Measurements from ENCODE around the gene PRDX3. TPM values are rescaled to one million over a fixed set of nuclear protein-coding genes. Genes with fewer than 3 reads are reported as not detected.

The PRDX3 gene
- total RNA-seq, 2 donors from 2014 or later: 123 to 167 TPM

GRCh38 chr10:119120875-119121274 lies 57.7 kb downstream of the PRDX3 start:
- no peaks in the 10 kb centered on the region for H3K9me3 ChIP-seq
- WGBS: 97% methylated on average over 2 of the region's 2 CpGs
- no peaks in the 10 kb centered on the region for H3K4me1 ChIP-seq (replicated peaks)
- intact Hi-C loops (cut with DNase I): no loop called here
- no peaks in the 10 kb centered on the region for H3K27me3 ChIP-seq (replicated peaks; ENCODE audit: insufficient read depth)
- H3K27ac ChIP-seq: no peak overlapping the region
- DNase-seq (ENCODE audit: low spot score): no peak
- H3K4me3 ChIP-seq: no peak overlapping the region
- no peaks in the 10 kb centered on the region for H3K36me3 ChIP-seq
- no peak for TF ChIP-seq CTCF (IDR thresholded peaks at IDR 0.05)
- TF ChIP-seq POLR2A (IDR thresholded peaks at IDR 0.05): no peak
- no peak for TF ChIP-seq POLR2AphosphoS5 (IDR thresholded peaks at IDR 0.05)

GRCh38 chr10:119120413-119120867 lies 58.2 kb downstream of the PRDX3 start:
- Histone ChIP-seq H3K4me3 (no peak overlapping the region), H3K27me3 (replicated peaks; ENCODE audit: insufficient read depth) (no peaks in the 10 kb centered on the region), H3K9me3 (no peaks in the 10 kb centered on the region), H3K27ac (no peak overlapping the region), H3K36me3 (no peaks in the 10 kb centered on the region), H3K4me1 (replicated peaks) (no peaks in the 10 kb centered on the region)
- intact Hi-C loops (cut with DNase I): no loop called here
- DNase-seq (ENCODE audit: low spot score): no peak
- no peak for TF ChIP-seq POLR2A (IDR thresholded peaks at IDR 0.05)
- 85% methylated on average over 4 of the region's 4 CpGs for WGBS

GRCh38 chr10:119119400-119119799 lies 59.2 kb downstream of the PRDX3 start:
- TF ChIP-seq POLR2AphosphoS5 (IDR thresholded peaks at IDR 0.05) (no peak), CTCF (IDR thresholded peaks at IDR 0.05) (no peak), POLR2A (IDR thresholded peaks at IDR 0.05) (no peak)
- no peaks in the 10 kb centered on the region for H3K9me3 ChIP-seq
- intact Hi-C loops (cut with DNase I): no loop called here
- H3K4me3 ChIP-seq: no peak overlapping the region
- 100% methylated on average over 1 of the region's 1 CpG for WGBS
- H3K4me1 ChIP-seq (replicated peaks): no peaks in the 10 kb centered on the region
- no peak overlapping the region for H3K27ac ChIP-seq
- H3K27me3 ChIP-seq (replicated peaks; ENCODE audit: insufficient read depth): no peaks in the 10 kb centered on the region
- no peak for DNase-seq (ENCODE audit: low spot score)
- H3K36me3 ChIP-seq: no peaks in the 10 kb centered on the region

GRCh38 chr10:119118231-119118630 lies 60.4 kb downstream of the PRDX3 start:
- no peaks in the 10 kb centered on the region for H3K4me1 ChIP-seq (replicated peaks)
- no peak overlapping the region for H3K4me3 ChIP-seq
- intact Hi-C loops (cut with DNase I): no loop called here
- no peak for DNase-seq (ENCODE audit: low spot score)
- H3K27ac ChIP-seq: no peak overlapping the region
- WGBS: 90% methylated on average over 5 of the region's 5 CpGs
- H3K36me3 ChIP-seq: no peaks in the 10 kb centered on the region
- TF ChIP-seq POLR2AphosphoS5 (IDR thresholded peaks at IDR 0.05): no peak
- no peaks in the 10 kb centered on the region for H3K9me3 ChIP-seq
- H3K27me3 ChIP-seq (replicated peaks; ENCODE audit: insufficient read depth): no peaks in the 10 kb centered on the region

Small RNAs within 50 kb of the gene (small RNA-seq; reads per million reads assigned to genes)
- gene RN7SL749P: 0 reads per million in 2 donors

Other genes with a start within 250 kb of the PRDX3 start
- 1 to 10 TPM; 4.3 to 5.9 TPM for gene NANOS1, start 149.1 kb downstream of the PRDX3 start, total RNA-seq
- 10 to 100 TPM; 77.1 to 88.0 TPM for gene EIF3A, start 98.0 kb downstream of the PRDX3 start, total RNA-seq
- 10 to 100 TPM; 31.2 to 42.4 TPM for gene DENND10, start 74.7 kb downstream of the PRDX3 start, total RNA-seq
- gene SFXN4, start 13.1 kb downstream of the PRDX3 start, total RNA-seq: 10 to 100 TPM; 19.7 to 22.7 TPM
- gene GRK5, start 28.8 kb upstream of the PRDX3 start, total RNA-seq: 10 to 100 TPM in 1 of 2 donors, 1 to 10 TPM in 1; 4.8 to 10.6 TPM